HG02759 (cell line): ENCODE data around the gene FGFR4.
A peak's percentile ranks its signal among the peaks of the same experiment; 100 is the strongest.
"Not testable (repeated sequence)": the region's sequence is repeated elsewhere in the genome, so short reads cannot be mapped to it uniquely, and the experiment has no call there.

Experiments
- ATAC-seq: cut with Tn5 transposase; IDR thresholded peaks from one replicate; pipeline ENCODE4 v1.9.1; 2021; ENCODE audit warnings: mild to moderate bottlenecking, moderate library complexity; ENCODE audit not compliant: unreplicated experiment

FGFR4 gene

DNA sequence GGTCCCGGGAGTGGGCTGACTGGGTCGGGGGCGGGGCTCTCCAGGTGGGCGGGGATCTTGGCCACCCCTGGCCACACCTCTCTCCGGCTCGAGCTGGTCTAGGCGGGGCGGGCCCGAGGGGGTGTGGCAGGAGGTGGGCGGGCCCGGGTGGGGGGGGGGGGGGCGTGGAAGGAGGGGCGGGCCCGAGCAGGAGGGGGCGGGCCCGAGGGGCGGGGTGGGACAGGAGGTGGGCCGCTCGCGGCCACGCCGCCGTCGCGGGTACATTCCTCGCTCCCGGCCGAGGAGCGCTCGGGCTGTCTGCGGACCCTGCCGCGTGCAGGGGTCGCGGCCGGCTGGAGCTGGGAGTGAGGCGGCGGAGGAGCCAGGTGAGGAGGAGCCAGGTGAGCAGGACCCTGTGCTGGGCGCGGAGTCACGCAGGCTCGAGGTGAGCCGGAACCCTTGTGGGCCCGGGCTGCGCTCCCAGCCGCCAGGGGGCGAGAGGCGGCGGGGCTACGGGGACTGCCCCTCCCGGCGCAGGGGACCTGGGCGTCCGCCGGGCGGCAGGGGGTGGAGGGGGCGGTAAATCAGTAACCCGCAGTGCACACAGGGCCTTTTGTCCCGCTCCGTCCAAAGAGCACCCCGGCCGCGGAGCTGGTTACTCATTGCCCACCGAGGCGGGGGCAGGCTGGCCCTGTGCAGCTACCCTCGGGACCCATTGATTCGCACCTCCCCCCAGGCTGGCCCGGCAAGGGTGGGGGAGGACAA, at the start of gene FGFR4:
Gene FGFR4 (plus strand): TSS at position 262 of the 744 bp plus-strand sequence. CDS start 2,688 bp downstream, outside the sequence.
- peak; percentile 81 for ATAC-seq

DNA sequence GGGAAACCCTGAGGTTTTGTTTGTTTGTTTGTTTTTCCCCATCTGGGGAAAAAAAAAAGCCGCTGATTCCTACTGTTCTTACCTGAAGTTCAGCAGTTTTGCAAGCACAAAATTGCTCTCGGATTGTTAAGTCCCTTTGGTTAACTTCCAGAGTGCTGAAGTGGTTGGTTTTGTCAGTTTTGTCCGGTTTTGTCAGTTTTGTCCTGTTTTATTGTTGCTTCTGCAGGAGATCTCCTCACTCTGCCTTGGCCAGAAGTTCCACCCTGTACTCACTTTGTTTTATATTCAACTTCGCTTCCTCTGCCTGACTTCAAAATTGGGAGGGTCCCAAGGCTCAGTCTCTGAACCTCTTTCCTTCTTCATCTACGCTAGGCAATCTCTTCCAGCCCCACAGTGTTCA, 49.8 kb upstream of the FGFR4 start:
- no peak for ATAC-seq

DNA sequence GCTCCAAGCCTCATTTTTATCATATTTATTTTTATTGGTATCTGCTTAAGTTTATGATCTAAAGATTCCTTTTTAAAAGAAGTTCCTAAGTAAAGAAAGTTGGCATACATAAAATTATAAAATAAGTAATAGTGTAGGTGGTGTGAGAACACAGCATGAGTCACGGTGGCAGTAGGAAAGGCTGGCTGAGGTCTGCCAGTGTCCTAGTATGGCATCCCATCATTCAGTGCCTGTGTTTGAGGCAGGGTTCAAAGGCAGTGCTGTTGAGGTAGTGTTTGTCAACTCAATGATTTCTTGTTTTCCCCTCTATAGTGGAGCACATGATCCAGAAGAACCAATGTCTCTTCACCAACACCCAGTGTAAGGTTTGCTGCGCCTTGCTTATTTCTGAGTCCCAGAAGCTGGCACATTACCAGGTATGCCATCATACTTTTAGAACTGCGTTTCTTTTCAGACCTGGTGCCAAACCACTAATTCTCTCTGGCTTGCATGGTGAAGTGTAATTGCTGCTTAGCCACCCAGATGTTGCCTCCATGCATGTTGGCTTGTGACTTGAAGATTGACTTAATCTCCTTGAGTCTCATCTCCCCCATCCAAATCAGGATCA, 45.8 kb upstream of the FGFR4 start:
- no peak for ATAC-seq

DNA sequence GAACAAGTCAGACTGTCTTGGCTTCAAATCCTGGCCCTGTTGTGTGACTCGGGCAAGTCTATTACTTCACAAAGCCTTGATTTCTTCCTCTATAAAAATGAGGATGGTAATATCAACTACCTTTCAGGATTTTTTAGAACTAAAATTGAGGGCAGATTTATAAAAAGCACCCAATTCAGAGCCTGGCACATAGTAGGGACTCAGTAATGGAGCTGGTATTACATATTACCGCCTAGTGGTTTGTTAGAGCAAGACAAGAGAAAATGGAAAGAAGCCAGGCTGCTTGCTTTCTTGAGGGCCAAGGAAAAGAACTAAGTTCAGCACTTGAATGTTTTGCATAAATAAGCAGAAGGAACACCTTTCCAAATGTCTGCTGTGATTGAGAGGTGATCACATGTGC, 44.8 kb upstream of the FGFR4 start:
- ATAC-seq: no peak

DNA sequence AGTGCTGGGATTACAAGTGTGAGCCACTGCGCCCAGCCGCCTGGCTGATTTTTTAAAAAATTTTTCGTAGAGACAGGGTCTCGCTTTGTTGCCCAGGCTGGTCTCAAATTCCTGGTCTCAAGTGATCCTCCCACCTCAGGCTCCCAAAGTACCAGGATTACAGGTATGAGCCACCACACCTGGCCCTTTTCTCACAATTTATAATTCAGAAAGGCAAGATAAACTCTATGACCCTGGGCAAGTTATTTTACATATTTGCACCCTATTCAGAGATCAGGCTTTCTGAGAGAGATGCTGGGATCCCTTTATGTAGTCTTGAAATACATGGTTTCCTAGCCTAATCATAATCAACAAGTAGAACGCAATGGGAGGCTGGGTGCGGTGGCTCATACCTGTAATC, 43.6 kb upstream of the FGFR4 start:
- no peak for ATAC-seq

DNA sequence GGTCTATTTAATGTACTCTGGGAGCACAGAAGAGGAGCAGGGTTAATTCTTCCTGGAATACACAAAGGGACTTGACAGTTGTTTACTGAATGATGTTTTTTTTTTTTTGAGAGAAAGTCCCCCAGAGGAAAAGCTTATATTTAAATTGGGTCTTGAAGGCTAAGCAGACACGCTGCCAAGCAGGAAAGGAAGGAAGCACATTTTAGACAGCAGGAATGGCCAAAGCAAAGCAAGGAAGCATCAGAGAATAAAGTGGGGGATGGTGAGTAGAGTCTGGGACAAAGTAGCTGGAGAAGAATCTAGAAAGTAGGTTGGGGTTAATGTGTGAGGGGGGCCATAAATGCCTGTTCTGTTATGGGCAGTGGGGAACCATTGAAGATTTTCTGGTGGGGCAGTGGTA, 42.8 kb upstream of the FGFR4 start:
- no peak for ATAC-seq

DNA sequence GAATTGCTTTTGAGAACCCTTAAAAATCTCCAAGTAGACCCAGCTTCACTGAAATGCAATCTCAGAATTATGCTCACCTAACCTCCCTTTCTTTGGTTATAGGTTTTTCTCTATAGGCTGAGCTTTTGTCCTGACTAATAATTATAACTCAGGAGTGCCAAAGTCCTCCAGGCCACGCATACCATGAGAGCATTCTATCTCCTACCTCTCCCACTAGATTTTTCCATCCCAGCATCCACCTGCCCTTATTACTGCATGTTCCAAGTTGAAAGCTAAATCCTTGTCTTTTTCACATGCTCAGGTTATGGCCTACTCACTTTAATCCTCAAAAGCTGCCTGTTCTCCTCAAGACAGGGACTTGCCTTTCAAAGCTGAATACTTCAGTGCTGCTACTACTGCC, 42.1 kb upstream of the FGFR4 start:
- ATAC-seq: no peak

DNA sequence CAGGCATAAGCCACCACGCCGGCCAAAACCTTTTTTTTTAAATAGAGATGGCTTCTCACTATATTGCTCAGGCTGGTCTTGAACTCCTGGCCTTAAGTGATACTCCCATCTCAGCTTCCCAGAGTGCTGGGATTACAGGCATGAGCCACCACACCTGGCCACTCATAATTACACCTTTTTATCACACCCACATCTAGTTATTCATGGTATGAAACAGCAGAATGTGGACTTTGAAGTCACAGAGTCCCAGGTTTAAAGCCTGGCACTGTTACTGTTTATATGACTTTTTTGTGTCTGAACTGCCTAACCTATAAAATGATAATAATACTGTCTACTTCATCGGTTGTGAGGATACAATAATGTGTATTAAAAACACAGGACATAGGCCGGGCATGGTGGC, 41.1 kb upstream of the FGFR4 start:
- no peak for ATAC-seq

DNA sequence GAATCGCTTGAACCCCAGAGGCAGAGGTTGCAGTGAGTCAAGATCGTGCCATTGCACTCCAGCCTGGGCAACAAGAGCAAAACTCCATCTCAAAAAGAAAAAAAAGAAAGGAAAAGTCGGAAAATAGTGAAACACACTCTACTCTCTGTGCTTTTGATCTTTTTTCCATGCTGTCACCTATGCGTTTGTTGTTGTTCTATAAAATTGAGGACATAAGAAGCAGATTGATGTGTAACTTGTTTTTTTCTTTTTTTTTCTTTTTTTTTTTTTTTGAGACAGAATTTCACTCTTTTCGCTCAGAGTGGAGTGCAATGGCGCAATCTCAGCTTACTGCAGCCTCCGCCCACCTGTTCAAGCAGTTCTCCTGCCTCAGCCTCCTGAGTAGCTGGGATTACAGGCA, 38.2 kb upstream of the FGFR4 start:
- ATAC-seq: not testable (repeated sequence)

DNA sequence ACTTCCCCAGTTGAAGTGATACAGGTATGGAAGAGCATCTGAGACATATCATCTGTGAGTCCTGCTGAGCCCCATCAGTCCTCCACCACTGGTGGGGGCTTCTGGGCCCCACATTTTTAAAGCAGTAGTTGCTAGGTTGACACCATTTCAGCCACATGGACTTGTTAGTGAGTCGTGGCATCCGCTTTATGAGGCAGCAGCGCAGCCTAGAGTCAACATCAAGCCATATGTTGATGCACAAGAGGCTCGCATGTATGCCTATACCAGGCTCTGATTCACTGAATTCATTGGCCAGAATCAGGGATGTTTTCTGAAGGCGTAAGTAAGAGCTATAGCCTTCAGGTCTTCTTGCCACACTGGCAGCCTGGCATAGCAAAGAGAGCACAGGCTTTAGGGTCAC, 37.4 kb upstream of the FGFR4 start:
- ATAC-seq: no peak

DNA sequence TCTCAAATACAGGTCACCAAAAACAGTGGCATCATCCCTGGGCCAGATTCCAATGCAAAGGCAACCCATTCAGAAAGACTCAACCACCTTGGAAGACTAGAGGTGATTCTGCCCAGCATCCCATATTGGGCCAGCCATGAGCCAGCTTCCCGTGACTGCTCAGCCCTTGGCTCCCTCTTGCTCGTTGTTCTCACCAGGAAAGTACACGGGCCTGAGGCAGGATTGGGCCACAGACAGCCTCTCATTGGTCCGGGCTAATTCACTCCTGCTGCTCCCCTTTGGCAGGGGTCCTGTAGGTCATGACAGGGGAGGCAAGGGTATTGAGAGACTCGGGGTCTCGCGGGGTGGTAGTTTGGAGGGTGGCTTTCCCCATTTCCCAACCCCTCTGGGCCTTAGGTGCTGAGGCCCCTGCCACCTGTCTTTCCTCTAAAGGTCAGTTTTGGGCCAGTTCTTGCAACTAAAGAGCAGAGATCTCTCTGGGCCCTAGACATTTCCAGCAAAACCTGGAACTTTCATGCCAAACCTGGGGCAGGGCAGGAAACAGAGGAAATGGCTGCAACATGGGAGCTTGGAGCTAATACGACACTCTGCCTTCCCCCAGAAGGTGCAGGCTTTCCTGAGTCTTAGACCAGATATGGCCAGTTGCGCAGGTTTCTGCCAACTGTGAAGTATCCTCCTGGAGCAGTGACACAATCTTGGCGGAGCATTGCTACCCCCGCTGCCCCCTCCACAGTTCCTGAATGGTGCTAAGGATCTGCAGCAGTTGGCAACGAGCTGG, 22.0 kb upstream of the FGFR4 start:
- no peak for ATAC-seq

DNA sequence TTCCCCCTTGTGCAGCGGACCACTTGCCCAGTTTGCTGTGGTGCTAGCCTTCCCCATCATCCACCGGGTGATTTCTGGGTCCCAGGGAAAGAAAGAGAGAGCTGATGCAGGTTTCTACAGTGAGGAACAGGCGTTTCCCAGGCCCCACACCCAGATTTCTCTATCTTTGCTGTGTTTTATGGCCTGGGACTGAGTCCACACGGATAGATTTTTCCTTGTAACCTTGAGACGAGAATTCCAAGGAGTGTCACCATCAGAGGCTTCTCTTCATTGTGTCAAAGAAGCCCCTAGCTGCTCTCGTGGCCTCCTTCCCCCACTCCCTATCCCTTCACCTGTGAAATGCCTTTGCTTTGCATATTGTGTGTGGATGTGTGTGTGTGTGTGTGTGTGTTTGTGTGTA, 21.2 kb upstream of the FGFR4 start:
- no peak for ATAC-seq

DNA sequence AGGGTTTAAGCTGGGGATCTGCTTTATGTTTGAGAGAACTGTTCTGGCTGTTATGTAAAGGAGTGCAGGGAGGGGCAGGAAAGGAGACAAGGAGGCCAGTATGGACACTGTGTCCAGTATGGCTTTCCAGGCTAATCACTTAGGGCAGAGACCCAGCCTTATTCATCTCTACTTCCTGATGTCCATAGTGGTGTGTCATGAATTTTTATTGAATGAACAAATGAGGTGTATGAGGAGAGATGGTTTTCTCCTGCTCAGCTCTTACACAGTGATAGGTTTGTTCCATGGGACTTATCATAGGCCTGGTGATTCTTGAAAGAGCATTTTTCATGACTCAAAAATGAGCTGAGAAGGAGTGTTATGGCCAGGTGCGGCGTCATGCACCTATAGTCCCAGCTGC, 20.5 kb upstream of the FGFR4 start:
- no peak for ATAC-seq

DNA sequence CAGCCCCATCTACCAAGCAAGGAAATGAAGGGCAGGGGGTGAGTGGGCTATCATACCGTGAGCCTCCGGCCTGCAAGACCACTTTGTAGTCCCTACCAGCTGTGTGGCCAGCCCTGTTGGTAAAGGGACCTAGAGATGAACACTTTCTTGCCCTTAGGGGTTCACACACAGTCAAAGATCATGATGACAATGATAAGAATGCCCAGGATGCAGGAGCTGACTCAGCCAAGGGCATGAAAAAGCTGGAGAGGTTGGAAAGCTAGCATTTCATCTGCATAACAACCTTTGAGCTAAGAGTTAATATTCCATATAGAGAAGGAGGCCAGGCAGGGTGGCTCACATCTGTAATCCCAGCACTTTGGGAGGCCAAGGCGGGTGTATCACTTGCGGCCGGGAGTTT, 19.2 kb upstream of the FGFR4 start:
- no peak for ATAC-seq

DNA sequence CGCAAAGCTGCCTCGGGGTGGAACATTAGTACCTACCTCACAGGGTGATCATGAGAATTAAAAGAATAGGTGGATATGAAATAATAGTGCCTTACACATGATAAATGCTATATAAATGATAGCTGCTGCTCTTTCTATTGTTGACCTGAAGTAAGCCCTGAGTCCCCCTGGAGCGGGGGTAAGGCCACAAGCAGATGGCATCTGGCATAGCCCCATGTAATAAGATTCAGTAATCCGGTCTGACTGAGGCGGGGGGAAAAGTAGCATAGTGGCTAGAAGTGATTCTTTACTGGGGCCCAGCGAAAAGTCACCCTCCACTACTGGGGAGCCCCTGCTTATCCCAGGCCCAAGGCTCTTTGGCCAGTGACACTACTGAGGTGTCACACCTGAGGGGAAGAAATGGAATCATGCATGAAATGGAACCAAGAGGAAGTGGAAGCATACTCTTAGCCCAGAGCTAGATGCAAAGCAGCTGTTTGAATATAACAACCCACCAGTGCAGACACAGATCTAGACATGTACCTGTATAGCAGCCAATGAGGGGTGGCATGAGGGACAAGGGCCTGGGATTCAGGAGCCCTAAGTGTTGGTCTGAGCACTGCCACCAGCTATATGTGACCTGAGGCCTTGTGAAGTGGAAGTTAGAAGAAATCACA, 16.1 kb upstream of the FGFR4 start:
- ATAC-seq: no peak

DNA sequence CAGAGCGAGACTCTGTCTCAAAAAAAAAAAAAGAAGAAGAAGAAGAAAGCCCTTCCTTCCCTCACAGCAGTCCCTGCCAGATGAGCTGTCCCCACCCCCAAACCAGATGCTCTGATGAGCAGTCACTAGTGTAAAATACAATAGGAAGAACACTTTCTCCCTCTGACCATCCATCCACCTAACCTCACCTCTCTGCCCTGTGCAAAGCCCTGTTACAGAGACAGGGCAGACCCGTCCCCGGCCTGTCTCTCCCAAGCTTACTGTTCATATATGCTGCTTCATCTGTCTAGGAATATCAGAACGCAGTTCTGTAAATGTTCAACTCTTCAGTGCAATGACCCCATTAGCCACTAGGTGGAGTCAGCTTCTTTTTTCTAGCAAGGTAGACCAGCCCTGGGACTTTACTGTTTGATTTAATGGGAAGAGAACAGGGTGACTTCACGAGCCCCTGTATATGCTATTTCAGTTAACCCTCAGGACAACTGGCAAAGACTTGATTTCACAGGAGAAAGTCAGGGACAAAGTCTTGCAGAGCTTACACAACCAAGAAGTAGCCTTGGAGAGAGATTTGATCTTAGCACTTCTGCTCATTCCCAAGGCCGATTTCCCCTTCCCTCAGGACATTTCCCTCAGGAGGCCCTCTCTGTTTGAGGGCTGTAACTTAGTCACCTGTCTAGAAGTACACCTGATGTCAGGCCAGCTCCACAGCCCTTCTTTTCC, 14.9 kb upstream of the FGFR4 start:
- ATAC-seq: peak; percentile 67

DNA sequence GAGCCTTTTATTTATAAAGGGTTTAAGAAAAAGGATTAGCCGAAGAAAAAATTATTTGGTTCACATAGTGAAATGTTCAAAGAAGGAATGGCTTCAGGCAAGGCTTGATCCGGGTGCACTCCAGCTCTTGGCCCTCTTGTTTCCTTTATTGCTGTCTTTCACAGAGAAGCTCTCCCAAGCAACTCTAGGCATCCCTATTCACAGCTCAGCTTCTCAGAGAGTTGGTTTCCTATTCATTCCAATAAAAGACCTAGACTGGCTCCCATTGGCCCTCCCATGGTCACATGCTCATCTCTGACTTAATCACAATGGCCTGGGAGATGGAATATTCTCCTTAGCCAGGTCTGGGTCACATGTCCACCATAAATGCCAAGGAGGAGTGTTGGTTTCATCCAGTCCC, 9.4 kb upstream of the FGFR4 start:
- ATAC-seq: no peak

DNA sequence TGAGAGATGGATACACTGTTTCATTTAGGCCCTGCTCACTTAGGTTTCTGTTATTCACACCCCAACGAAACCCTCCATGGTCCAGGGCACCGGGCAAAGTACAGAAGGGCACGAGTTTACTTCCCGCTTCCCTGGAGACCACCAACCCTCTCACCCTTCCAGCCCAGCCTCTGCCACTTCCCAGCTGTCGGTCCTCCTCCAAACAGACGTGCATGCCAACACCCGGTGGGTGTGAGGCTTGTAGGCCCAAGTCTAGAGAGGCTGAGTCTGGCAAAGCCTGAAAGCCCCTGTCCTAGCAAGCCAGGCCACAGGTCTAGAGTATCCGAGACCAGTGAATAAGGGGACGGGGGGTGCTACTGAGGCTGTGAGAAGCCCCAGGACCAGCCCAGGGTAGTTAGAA, 7.1 kb upstream of the FGFR4 start:
- no peak for ATAC-seq

DNA sequence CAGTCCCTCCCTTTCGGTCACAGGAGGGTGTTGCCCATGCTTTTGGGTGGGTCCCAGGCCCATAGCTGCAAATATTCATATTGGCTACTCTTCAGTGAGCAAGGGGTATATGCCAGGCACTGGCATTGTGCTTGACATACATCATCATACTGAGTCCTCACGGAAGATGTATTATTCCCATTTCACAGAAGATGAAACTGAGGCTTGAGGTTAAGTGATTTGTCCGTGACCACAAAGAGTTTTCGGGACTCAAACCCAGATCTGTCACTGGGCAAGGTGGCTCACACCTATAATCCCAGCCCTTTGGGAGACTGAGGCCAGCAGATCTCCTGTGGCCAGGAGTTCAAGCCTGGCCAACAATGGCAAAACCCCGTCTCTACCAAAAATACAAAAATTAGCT, 6.5 kb upstream of the FGFR4 start:
- no peak for ATAC-seq

DNA sequence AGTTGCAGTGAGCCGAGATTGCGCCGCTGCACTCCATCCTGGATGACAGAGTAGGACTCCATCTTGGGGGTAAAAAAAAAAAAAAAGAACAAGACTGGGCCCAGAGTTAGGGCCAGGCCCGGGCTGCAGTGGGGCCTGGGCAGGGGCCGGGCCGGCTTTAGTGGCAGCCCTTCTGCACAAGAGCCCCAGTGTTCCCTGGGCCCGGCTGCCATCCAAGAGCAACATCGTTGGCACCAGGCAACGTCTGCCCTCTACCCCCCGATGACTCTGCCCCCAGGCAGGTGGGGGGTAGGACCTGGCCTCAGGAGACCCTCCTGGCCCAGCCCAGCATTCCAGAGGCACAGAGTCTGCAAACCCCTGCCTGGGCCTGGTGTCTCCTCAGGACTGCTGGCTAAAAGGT, 4.9 kb upstream of the FGFR4 start:
- no peak for ATAC-seq

DNA sequence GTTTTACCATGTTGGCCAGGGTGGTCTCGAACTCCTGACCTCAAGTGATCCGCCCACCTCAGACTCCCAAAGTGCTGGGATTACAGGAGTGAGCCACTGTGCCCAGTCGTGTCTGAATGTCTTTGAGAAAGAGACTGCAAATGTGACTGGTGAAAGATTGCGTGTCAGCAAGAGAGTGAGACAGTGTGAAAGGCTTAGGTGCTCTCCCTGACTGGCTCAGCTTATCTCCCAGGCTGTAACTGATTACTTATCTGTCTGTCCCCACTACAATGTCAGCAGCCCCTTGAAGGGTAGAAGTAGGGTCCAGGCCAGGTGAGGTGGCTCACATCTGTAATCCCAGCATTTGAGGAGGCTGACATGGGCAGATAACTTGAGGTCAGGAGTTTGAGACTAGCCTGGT, 3.4 kb upstream of the FGFR4 start:
- ATAC-seq: no peak
